NT2/D1 (cell line): ENCODE results near the gene LCOR.

Experiments
- SUZ12 ChIP-seq: IDR thresholded peaks from 2 replicates; pipeline ENCODE4 v1.6.1; 2011; ENCODE audit not compliant: insufficient read length, insufficient read depth; ENCODE audit errors: extremely low read depth
- YY1 ChIP-seq: IDR thresholded peaks from 2 replicates; pipeline ENCODE4 v1.6.1; 2011; ENCODE audit not compliant: insufficient read length, insufficient read depth

- TF ChIP-seq YY1, result no peak
- no peak for TF ChIP-seq SUZ12
These were observed 150.2 kb downstream of the LCOR start for GRCh38 chr10:96982149-96982930.
